ENCODE measurements around the gene RGL2.
"Not testable (repeated sequence)": the region's sequence is repeated elsewhere in the genome, so short reads cannot be mapped to it uniquely, and the experiment has no call there.

The RGL2 gene

GRCh38 chr6:33290459-33290858, 8.3 kb downstream of the RGL2 start:
- no peak for DNase-seq

- no peak for DNase-seq
Measured at GRCh38 chr6:33289784-33290315, 8.9 kb downstream of the RGL2 start.

- DNase-seq, result peak; percentile 65 to 89
Measured at GRCh38 chr6:33288921-33289783, 9.6 kb downstream of the RGL2 start, which contains the start of the genes PFDN6 and WDR46. Gene PFDN6 (plus strand): TSS chr6:33289601. CDS start chr6:33289857, 256 bp downstream. Gene WDR46 (minus strand): TSS chr6:33289239. CDS start chr6:33289170, 69 bp downstream.

- no peak for DNase-seq
Measured at GRCh38 chr6:33288141-33288920, 10.4 kb downstream of the RGL2 start.

GRCh38 chr6:33286946-33287914, 11.5 kb downstream of the RGL2 start:
- no peak for DNase-seq

- not testable (repeated sequence) for DNase-seq
Measured at GRCh38 chr6:33285214-33285613, 13.5 kb downstream of the RGL2 start.

GRCh38 chr6:33280539-33280938, 18.2 kb downstream of the RGL2 start:
- no peak for DNase-seq

- peak; percentile 44 to 71 for DNase-seq
Measured at GRCh38 chr6:33279971-33280511, 18.7 kb downstream of the RGL2 start.

GRCh38 chr6:33279257-33279695, 19.5 kb downstream of the RGL2 start:
- no peak for DNase-seq

- no peak for DNase-seq
Measured at GRCh38 chr6:33278810-33279209, 19.9 kb downstream of the RGL2 start.

GRCh38 chr6:33278392-33278741, 20.4 kb downstream of the RGL2 start:
- no peak for DNase-seq

- no peak for DNase-seq
Measured at GRCh38 chr6:33277663-33278391, 20.9 kb downstream of the RGL2 start.

GRCh38 chr6:33276864-33277662, 21.7 kb downstream of the RGL2 start, which contains the start of gene B3GALT4:
Gene B3GALT4 (plus strand): TSS chr6:33277123. CDS start chr6:33277420, 297 bp downstream.
- DNase-seq, result peak; percentile 40 to 65

- no peak for DNase-seq
Measured at GRCh38 chr6:33276581-33276863, 22.2 kb downstream of the RGL2 start.

GRCh38 chr6:33275795-33276580, 22.8 kb downstream of the RGL2 start:
- not testable (repeated sequence) for DNase-seq

GRCh38 chr6:33273924-33274902, 24.5 kb downstream of the RGL2 start:
- no peak for DNase-seq

- DNase-seq, result no peak
Measured at GRCh38 chr6:33273129-33273923, 25.4 kb downstream of the RGL2 start.
